Loucy (cell line): ENCODE data around the gene ITGB1BP1.

Experiments used
- CTCF ChIP-seq: fragments of 200-600 bp; sonication (generic); conservative IDR thresholded peaks from 2 replicates; pipeline ENCODE4 v1.5.1; 2014; ENCODE audit warnings: mild to moderate bottlenecking, antibody characterized with exemption, low read length
- EZH2phosphoT487 ChIP-seq: fragments of 200-600 bp; IDR thresholded peaks from 2 replicates; pipeline ENCODE4 v1.6.1; 2018; ENCODE audit warnings: antibody characterized with exemption, mild to moderate bottlenecking, moderate library complexity, borderline replicate concordance

- TF ChIP-seq CTCF = no peak
- TF ChIP-seq EZH2phosphoT487 = no peak
Measured at GRCh38 chr2:9410108-9410507, 13.2 kb downstream of the ITGB1BP1 start.
